IPS-18a (cell line): Measurements from ENCODE around the gene ADTRP.

Experiments
- H3K27ac ChIP-seq: one replicate; pipeline ENCODE4 v1.5.1; 2013; ENCODE audit warnings: low read length
- H3K27me3 ChIP-seq: one replicate; pipeline ENCODE4 v1.6.1; 2013; ENCODE audit warnings: mild to moderate bottlenecking, low read length; ENCODE audit not compliant: control insufficient read depth, insufficient read depth
- H3K36me3 ChIP-seq: one replicate; pipeline ENCODE4 v1.6.1; 2013; ENCODE audit warnings: low read depth, low read length; ENCODE audit not compliant: control insufficient read depth
- H3K4me1 ChIP-seq: one replicate; pipeline ENCODE4 v1.6.1; 2013; ENCODE audit warnings: low read depth, low read length; ENCODE audit not compliant: control insufficient read depth
- H3K4me3 ChIP-seq: one replicate; pipeline ENCODE4 v1.5.1; 2013; ENCODE audit warnings: low read length
- H3K9ac ChIP-seq: one replicate; pipeline ENCODE4 v1.6.1; 2013; ENCODE audit warnings: mild to moderate bottlenecking, low read length, moderate library complexity
- H3K9me3 ChIP-seq: one replicate; pipeline ENCODE4 v1.6.1; 2013; ENCODE audit warnings: low read depth, low read length; ENCODE audit not compliant: control insufficient read depth

ADTRP gene

GRCh38 chr6:11772109-11772825 lies 6.3 kb downstream of the ADTRP start:
- Histone ChIP-seq H3K27ac (no peak overlapping the region), H3K4me3 (no peak overlapping the region), H3K9me3 (no peaks in the 10 kb centered on the region), H3K36me3 (no peaks in the 10 kb centered on the region), H3K4me1 (peaks cover 29% of the 10 kb centered on the region), H3K27me3 (no peaks in the 10 kb centered on the region), H3K9ac (no peak overlapping the region)

- Histone ChIP-seq H3K9me3 (no peaks in the 10 kb centered on the region), H3K27ac (no peak overlapping the region), H3K27me3 (no peaks in the 10 kb centered on the region), H3K36me3 (no peaks in the 10 kb centered on the region), H3K9ac (no peak overlapping the region), H3K4me1 (peaks cover 35% of the 10 kb centered on the region), H3K4me3 (no peak overlapping the region)
Measured at GRCh38 chr6:11771473-11772048, 7.0 kb downstream of the ADTRP start.

- Histone ChIP-seq H3K4me3 (no peak overlapping the region), H3K36me3 (no peaks in the 10 kb centered on the region), H3K9me3 (no peaks in the 10 kb centered on the region), H3K27me3 (no peaks in the 10 kb centered on the region), H3K27ac (no peak overlapping the region), H3K9ac (no peak overlapping the region), H3K4me1 (peaks cover 42% of the 10 kb centered on the region)
Measured at GRCh38 chr6:11770546-11771466, 7.8 kb downstream of the ADTRP start.

GRCh38 chr6:11769811-11770545 lies 8.6 kb downstream of the ADTRP start:
- Histone ChIP-seq H3K36me3 (no peaks in the 10 kb centered on the region), H3K27me3 (no peaks in the 10 kb centered on the region), H3K4me3 (no peak overlapping the region), H3K27ac (no peak overlapping the region), H3K9ac (no peak overlapping the region), H3K9me3 (no peaks in the 10 kb centered on the region), H3K4me1 (peaks cover 47% of the 10 kb centered on the region)

GRCh38 chr6:11769244-11769643 lies 9.4 kb downstream of the ADTRP start:
- Histone ChIP-seq H3K9me3 (no peaks in the 10 kb centered on the region), H3K27ac (no peak overlapping the region), H3K27me3 (no peaks in the 10 kb centered on the region), H3K9ac (no peak overlapping the region), H3K4me1 (peaks cover 47% of the 10 kb centered on the region), H3K36me3 (no peaks in the 10 kb centered on the region), H3K4me3 (no peak overlapping the region)

GRCh38 chr6:11767978-11768756 lies 10.4 kb downstream of the ADTRP start:
- Histone ChIP-seq H3K27me3 (no peaks in the 10 kb centered on the region), H3K4me3 (no peak overlapping the region), H3K36me3 (no peaks in the 10 kb centered on the region), H3K4me1 (peaks cover 47% of the 10 kb centered on the region), H3K9ac (no peak overlapping the region), H3K9me3 (no peaks in the 10 kb centered on the region), H3K27ac (no peak overlapping the region)

- H3K4me3 ChIP-seq = no peak overlapping the region
- no peak overlapping the region for H3K9ac ChIP-seq
- no peaks in the 10 kb centered on the region for H3K36me3 ChIP-seq
- no peaks in the 10 kb centered on the region for H3K9me3 ChIP-seq
- peaks cover 47% of the 10 kb centered on the region for H3K4me1 ChIP-seq
- no peak overlapping the region for H3K27ac ChIP-seq
- H3K27me3 ChIP-seq = no peaks in the 10 kb centered on the region
Measured at GRCh38 chr6:11767458-11767857, 11.1 kb downstream of the ADTRP start.

GRCh38 chr6:11766589-11767450 lies 11.8 kb downstream of the ADTRP start:
- H3K4me3 ChIP-seq = no peak overlapping the region
- H3K4me1 ChIP-seq = peaks cover 40% of the 10 kb centered on the region
- no peaks in the 10 kb centered on the region for H3K9me3 ChIP-seq
- H3K27ac ChIP-seq = no peak overlapping the region
- no peaks in the 10 kb centered on the region for H3K36me3 ChIP-seq
- H3K9ac ChIP-seq = no peak overlapping the region
- H3K27me3 ChIP-seq = no peaks in the 10 kb centered on the region

- Histone ChIP-seq H3K27me3 (no peaks in the 10 kb centered on the region), H3K27ac (no peak overlapping the region), H3K4me1 (peaks cover 39% of the 10 kb centered on the region), H3K9ac (no peak overlapping the region), H3K4me3 (no peak overlapping the region), H3K36me3 (no peaks in the 10 kb centered on the region), H3K9me3 (no peaks in the 10 kb centered on the region)
Measured at GRCh38 chr6:11766043-11766442, 12.6 kb downstream of the ADTRP start.

- Histone ChIP-seq H3K4me3 (no peak overlapping the region), H3K9ac (no peak overlapping the region), H3K27ac (no peak overlapping the region), H3K36me3 (no peaks in the 10 kb centered on the region), H3K9me3 (no peaks in the 10 kb centered on the region), H3K4me1 (peaks cover 29% of the 10 kb centered on the region), H3K27me3 (no peaks in the 10 kb centered on the region)
Measured at GRCh38 chr6:11764250-11764604, 14.4 kb downstream of the ADTRP start.
